A673 (cell line): Measurements from ENCODE around the gene STOX2.

Source experiments
- CTCF ChIP-seq: fragments of 300-800, 200-600 bp; sonication (generic); conservative IDR thresholded peaks from 2 replicates; pipeline ENCODE4 v1.5.1; 2017; ENCODE audit warnings: low read depth, mild to moderate bottlenecking, antibody characterized with exemption, low read length, moderate library complexity, mixed read lengths
- EZH2 ChIP-seq: fragments of 200-600 bp; sonication (generic); IDR thresholded peaks from 2 replicates; pipeline ENCODE4 v1.6.1; 2017; ENCODE audit warnings: borderline replicate concordance, low read depth, mild to moderate bottlenecking, mixed read lengths, antibody characterized with exemption, low read length; ENCODE audit not compliant: poor library complexity, severe bottlenecking

GRCh38 chr4:184007891-184008290 lies 102.8 kb downstream of the STOX2 start:
- TF ChIP-seq CTCF = no peak
- TF ChIP-seq EZH2 = no peak
